OCI-LY7 (cell line): ENCODE results near the gene IL1RAPL1. TPM values are rescaled to one million over a fixed set of nuclear protein-coding genes. Genes with fewer than 3 reads are reported as not detected.

Experiments used
- BruUV-seq: library from RNA; stranded (reverse); fragments of 400-500 nt; replicated peaks from 2 replicates; lab custom pipeline; 2021; lab: Mats Ljungman, UMichigan
- CTCF ChIA-PET: fragments of 300-600 bp; sonication (Branson Sonifier 250); formaldehyde crosslinking; loops from one replicate; lab custom pipeline; 2022; ENCODE audit warnings: antibody characterized with exemption; ENCODE audit not compliant: unreplicated experiment; lab: Charles Lee
- POLR2A ChIA-PET: fragments of 300-600 bp; sonication (Branson Sonifier 250); formaldehyde crosslinking; loops from one replicate; lab custom pipeline; 2022; ENCODE audit warnings: antibody characterized with exemption; lab: Charles Lee
- DNase-seq: peaks from one replicate; pipeline ENCODE4 v3.0.0-alpha.2; 2015; ENCODE audit warnings: low spot score
- H2AFZ ChIP-seq: fragments of 200-600 bp; sonication (generic), shearing (Covaris generic); 2 replicates; pipeline ENCODE4 v1.6.1; 2014; ENCODE audit warnings: mild to moderate bottlenecking, antibody characterized with exemption, low read length, moderate library complexity
- H3K27ac ChIP-seq: fragments of 200-600 bp; sonication (generic); 2 replicates; pipeline ENCODE4 v1.5.1; 2014; ENCODE audit warnings: mixed run types, low read depth, mild to moderate bottlenecking, moderate library complexity, low read length, inconsistent platforms; ENCODE audit not compliant: poor library complexity, severe bottlenecking
- H3K36me3 ChIP-seq: fragments of 200-600 bp; sonication (generic); 2 replicates; pipeline ENCODE4 v1.6.1; 2014; ENCODE audit warnings: mild to moderate bottlenecking, antibody characterized with exemption, low read length, moderate library complexity, mixed read lengths; ENCODE audit not compliant: insufficient read depth
- H3K4me1 ChIP-seq: fragments of 200-600 bp; sonication (generic); 2 replicates; pipeline ENCODE4 v1.5.1; 2014; ENCODE audit warnings: mild to moderate bottlenecking, low read length; ENCODE audit not compliant: insufficient read depth, poor library complexity, severe bottlenecking
- H3K4me2 ChIP-seq: fragments of 200-600 bp; sonication (generic); 2 replicates; pipeline ENCODE4 v1.6.1; 2014; ENCODE audit warnings: mild to moderate bottlenecking, low read length
- H3K4me3 ChIP-seq: fragments of 200-600 bp; sonication (generic); 2 replicates; pipeline ENCODE4 v1.5.1; 2014; ENCODE audit warnings: mild to moderate bottlenecking, low read depth, low read length; ENCODE audit not compliant: poor library complexity, severe bottlenecking
- H3K79me2 ChIP-seq: fragments of 200-600 bp; sonication (generic); 2 replicates; pipeline ENCODE4 v1.6.1; 2016; ENCODE audit warnings: low read depth, mild to moderate bottlenecking, low read length, moderate library complexity, mixed read lengths; ENCODE audit not compliant: insufficient read depth
- H3K9me2 ChIP-seq: fragments of 200-600 bp; sonication (generic); 2 replicates; pipeline ENCODE4 v1.6.1; 2016; ENCODE audit warnings: mild to moderate bottlenecking, low read length, mixed read lengths; ENCODE audit not compliant: insufficient read depth
- H3K9me3 ChIP-seq: fragments of 200-600 bp; sonication (generic); 2 replicates; pipeline ENCODE4 v1.6.1; 2014; ENCODE audit warnings: mild to moderate bottlenecking, mixed run types, low read length, mixed read lengths
- H4K20me1 ChIP-seq: fragments of 200-600 bp; sonication (generic); 2 replicates; pipeline ENCODE4 v1.6.1; 2014; ENCODE audit warnings: mild to moderate bottlenecking, antibody characterized with exemption, low read length, moderate library complexity, mixed read lengths; ENCODE audit not compliant: insufficient read depth
- EZH2phosphoT487 ChIP-seq: fragments of 200-600 bp; sonication (generic); IDR thresholded peaks from 2 replicates; pipeline ENCODE4 v1.6.1; 2018; ENCODE audit warnings: low read depth, borderline replicate concordance, mild to moderate bottlenecking, mixed run types, antibody characterized with exemption, low read length, moderate library complexity, mixed read lengths
- intact Hi-C: fragments of 100-400 bp; cut with micrococcal nuclease; formaldehyde crosslinking; loops from one replicate; pipeline ENCODE4 v1.10.0; 2022; ENCODE audit not compliant: unreplicated experiment
- total RNA-seq, 2 experiments: library from RNA; depleted of rRNA in 1 of 2; stranded (reverse); fragments of >200 nt in 1 of 2; shearing (Covaris generic) in 1 of 2; gene quantifications; 2 replicates each; pipeline ENCODE4 v1.2.3, GENCODE V29; 2014 to 2022
- TF ChIP-seq, protein P1 (sequence below): fragments of 200-600 bp; sonication (generic); conservative IDR thresholded peaks from 2 replicates; pipeline ENCODE4 v1.5.1; 2014; ENCODE audit warnings: mild to moderate bottlenecking, antibody characterized with exemption, low read length, moderate library complexity, mixed read lengths

IL1RAPL1 gene
- total RNA-seq, 2 experiments from 2014 or later = not detected

- Histone ChIP-seq H3K4me2 (no peak overlapping the region), H2AFZ (no peak overlapping the region), H3K27ac (no peak overlapping the region), H3K79me2 (no peaks in the 10 kb centered on the region), H4K20me1 (no peaks in the 10 kb centered on the region), H3K4me1 (no peaks in the 10 kb centered on the region), H3K9me3 (no peaks in the 10 kb centered on the region), H3K4me3 (no peak overlapping the region), H3K36me3 (no peaks in the 10 kb centered on the region), H3K9me2 (no peaks in the 10 kb centered on the region)
- no peak for TF ChIP-seq EZH2phosphoT487
- TF ChIP-seq, protein P1, sequence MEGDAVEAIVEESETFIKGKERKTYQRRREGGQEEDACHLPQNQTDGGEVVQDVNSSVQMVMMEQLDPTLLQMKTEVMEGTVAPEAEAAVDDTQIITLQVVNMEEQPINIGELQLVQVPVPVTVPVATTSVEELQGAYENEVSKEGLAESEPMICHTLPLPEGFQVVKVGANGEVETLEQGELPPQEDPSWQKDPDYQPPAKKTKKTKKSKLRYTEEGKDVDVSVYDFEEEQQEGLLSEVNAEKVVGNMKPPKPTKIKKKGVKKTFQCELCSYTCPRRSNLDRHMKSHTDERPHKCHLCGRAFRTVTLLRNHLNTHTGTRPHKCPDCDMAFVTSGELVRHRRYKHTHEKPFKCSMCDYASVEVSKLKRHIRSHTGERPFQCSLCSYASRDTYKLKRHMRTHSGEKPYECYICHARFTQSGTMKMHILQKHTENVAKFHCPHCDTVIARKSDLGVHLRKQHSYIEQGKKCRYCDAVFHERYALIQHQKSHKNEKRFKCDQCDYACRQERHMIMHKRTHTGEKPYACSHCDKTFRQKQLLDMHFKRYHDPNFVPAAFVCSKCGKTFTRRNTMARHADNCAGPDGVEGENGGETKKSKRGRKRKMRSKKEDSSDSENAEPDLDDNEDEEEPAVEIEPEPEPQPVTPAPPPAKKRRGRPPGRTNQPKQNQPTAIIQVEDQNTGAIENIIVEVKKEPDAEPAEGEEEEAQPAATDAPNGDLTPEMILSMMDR = no peak
- DNase-seq = no peak
- CTCF ChIA-PET = no interaction called here
- no TSS peak for BruUV-seq
- POLR2A ChIA-PET = no interaction called here
- intact Hi-C loops = no loop called here
Observed at GRCh38 chrX:29040160-29040559, 452.9 kb downstream of the IL1RAPL1 start.

DNA sequence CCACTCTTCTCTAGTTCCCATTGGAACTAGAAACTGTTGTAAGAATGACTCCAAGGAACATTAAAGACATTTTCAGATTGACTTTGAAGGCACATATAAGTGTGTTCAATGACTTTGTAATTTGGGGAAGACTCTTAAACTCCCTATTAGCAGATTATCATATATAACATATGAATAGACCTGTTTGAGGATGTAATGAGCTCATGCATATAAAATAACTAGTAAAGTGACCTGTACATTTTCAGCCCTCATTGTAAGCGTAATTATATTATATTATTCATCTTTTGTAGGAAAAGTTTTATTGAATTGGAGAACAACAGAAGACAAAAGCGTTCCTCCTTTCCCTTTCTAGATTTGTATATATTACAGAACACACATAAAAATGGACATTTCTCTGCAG, 455.1 kb downstream of the IL1RAPL1 start:
- H3K9me3 ChIP-seq = no peaks in the 10 kb centered on the region
- H3K4me2 ChIP-seq = no peak overlapping the region
- H3K4me1 ChIP-seq = no peaks in the 10 kb centered on the region
- intact Hi-C loops = no loop called here
- no peaks in the 10 kb centered on the region for H3K9me2 ChIP-seq
- TF ChIP-seq, protein P1 = no peak
- no peak for TF ChIP-seq EZH2phosphoT487
- H3K4me3 ChIP-seq = no peak overlapping the region
- no peaks in the 10 kb centered on the region for H3K79me2 ChIP-seq
- no peak overlapping the region for H2AFZ ChIP-seq
- H3K27ac ChIP-seq = no peak overlapping the region
- BruUV-seq = no TSS peak
- DNase-seq = no peak
- CTCF ChIA-PET = no interaction called here
- H3K36me3 ChIP-seq = no peaks in the 10 kb centered on the region
- POLR2A ChIA-PET = interaction anchor here (0.8 kb wide), 1 partner anchor 14 kb away, joined by 3 read pairs; no protein-coding TSS in a partner anchor
- H4K20me1 ChIP-seq = no peaks in the 10 kb centered on the region

GRCh38 chrX:29043746-29044145, 456.5 kb downstream of the IL1RAPL1 start:
- Histone ChIP-seq H3K4me1 (no peaks in the 10 kb centered on the region), H3K4me2 (no peak overlapping the region), H3K9me3 (no peaks in the 10 kb centered on the region), H3K4me3 (no peak overlapping the region), H3K36me3 (no peaks in the 10 kb centered on the region), H3K27ac (no peak overlapping the region), H3K79me2 (no peaks in the 10 kb centered on the region), H2AFZ (no peak overlapping the region), H4K20me1 (no peaks in the 10 kb centered on the region), H3K9me2 (no peaks in the 10 kb centered on the region)
- no TSS peak for BruUV-seq
- no peak for DNase-seq
- POLR2A ChIA-PET = no interaction called here
- intact Hi-C loops = no loop called here
- CTCF ChIA-PET = no interaction called here
- TF ChIP-seq, protein P1 = no peak
- TF ChIP-seq EZH2phosphoT487 = no peak
